ENCODE measurements around the gene CEACAM16. TPM values are rescaled to one million over a fixed set of nuclear protein-coding genes. Genes with fewer than 3 reads are reported as not detected.
"Not testable (repeated sequence)": the region's sequence is repeated elsewhere in the genome, so short reads cannot be mapped to it uniquely, and the experiment has no call there.

The CEACAM16 gene
- polyA plus RNA-seq, 1 donor (not counting 4 experiments of a cell fraction or from before 2014, with no cell fraction given), result not detected

DNA sequence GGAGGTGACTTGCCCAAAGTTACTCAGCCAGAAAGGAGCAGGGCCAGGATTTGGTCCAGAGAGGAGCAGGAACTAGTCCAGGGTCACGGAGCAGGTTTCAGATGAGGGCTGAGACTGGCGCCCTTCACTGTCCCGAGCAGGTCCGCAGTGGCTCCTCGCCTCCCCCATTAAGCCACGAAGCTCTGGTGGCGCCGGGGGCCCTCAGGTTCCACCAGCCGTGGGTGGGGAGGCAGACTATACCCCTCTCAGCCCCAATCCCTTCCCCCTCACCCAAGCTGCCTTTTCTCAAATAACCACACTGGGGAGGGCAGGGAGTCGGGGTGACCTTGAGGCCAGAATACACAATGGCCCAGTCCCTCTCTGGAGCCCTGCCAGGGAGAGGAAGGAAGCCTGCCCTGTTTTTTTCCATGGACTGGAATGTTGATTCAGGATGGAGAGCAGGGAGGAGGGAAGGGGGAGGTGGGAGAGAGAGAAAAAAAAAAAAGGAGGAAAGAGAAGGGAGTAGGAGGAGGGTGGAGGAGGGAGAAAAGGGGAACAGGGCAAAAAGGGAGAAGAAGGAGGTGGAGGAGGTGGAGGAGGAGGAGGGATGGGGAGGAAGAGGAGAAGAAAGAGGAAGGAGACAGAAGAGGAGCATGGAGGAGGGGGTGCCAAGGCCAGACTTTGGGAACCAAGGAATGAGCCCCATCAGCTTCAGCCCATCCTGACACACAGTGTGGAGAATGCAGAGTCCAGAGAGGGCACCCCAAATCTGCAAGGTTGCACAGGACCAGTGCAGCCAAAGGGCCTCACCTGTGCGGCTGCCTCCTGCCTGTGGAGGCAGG, 19.7 kb downstream of the CEACAM16 start:
- no peak for FAIRE-seq

DNA sequence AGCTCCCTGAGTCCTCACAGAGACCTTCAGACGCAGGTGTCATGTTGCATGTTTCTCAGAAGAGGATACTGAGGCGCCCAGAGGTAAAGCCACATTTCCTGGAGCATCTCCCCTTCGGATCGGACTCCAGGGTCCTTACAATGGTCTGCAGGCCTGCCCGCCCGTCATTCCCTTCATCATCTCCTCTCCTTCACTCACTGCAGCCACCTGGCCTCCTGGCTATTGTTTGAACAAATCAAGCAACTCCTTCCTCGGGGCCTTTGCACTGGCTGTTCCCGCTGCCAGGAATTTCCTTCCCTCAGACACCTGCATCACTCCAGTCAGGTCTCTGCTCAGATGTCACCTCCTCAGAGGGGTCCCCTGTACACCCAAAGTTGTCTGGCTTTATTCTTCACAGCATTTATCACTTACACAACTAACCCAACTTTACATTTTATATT, 20.3 kb downstream of the CEACAM16 start:
- no peaks in the 10 kb centered on the region for H3K79me2 ChIP-seq (ENCODE audit: control insufficient read depth, insufficient read depth, low read length)
- H3K27ac ChIP-seq (ENCODE audit: control insufficient read depth, insufficient read depth, low read length), result no peak overlapping the region
- DNase-seq (ENCODE audit: low read depth, low spot score), result no peak
- H3K9me3 ChIP-seq (ENCODE audit: control insufficient read depth, low read depth, low read length), result peaks cover 6% of the 10 kb centered on the region
- H4K20me1 ChIP-seq (ENCODE audit: control insufficient read depth, extremely low read depth, insufficient read depth, low read length), result no peaks in the 10 kb centered on the region
- no peak for FAIRE-seq
- dilution Hi-C loops (cut with MboI; ENCODE audit: extremely low pct_ligation_motif_present, low sequenced_read_pairs), result no loop called here
- H3K4me3 ChIP-seq (ENCODE audit: control insufficient read depth in 2 of 3, extremely low read depth in 1 of 3, insufficient read depth in 2 of 3, low read depth in 1 of 3, low read length in 3 of 3), result no peak overlapping the region
- no peak overlapping the region for H3K9ac ChIP-seq (ENCODE audit: control insufficient read depth, extremely low read depth, insufficient read depth, low read length)
- H3K4me2 ChIP-seq (ENCODE audit: control insufficient read depth, extremely low read depth, insufficient read depth, low read depth, low read length), result no peak overlapping the region
- TF ChIP-seq EZH2 (IDR thresholded peaks at IDR 0.05; ENCODE audit: low read length), result no peak
- TF ChIP-seq, protein P1, sequence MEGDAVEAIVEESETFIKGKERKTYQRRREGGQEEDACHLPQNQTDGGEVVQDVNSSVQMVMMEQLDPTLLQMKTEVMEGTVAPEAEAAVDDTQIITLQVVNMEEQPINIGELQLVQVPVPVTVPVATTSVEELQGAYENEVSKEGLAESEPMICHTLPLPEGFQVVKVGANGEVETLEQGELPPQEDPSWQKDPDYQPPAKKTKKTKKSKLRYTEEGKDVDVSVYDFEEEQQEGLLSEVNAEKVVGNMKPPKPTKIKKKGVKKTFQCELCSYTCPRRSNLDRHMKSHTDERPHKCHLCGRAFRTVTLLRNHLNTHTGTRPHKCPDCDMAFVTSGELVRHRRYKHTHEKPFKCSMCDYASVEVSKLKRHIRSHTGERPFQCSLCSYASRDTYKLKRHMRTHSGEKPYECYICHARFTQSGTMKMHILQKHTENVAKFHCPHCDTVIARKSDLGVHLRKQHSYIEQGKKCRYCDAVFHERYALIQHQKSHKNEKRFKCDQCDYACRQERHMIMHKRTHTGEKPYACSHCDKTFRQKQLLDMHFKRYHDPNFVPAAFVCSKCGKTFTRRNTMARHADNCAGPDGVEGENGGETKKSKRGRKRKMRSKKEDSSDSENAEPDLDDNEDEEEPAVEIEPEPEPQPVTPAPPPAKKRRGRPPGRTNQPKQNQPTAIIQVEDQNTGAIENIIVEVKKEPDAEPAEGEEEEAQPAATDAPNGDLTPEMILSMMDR (optimal IDR thresholded peaks at IDR 0.05 in 1 of 3, IDR thresholded peaks at IDR 0.05 in 1 of 3, conservative IDR thresholded peaks at IDR 0.05 in 1 of 3; ENCODE audit: extremely low read depth in 1 of 3, insufficient read depth in 2 of 3, low read length in 3 of 3), result no peak
- no peak overlapping the region for H2AFZ ChIP-seq (ENCODE audit: control insufficient read depth, low read length)
- H3K27me3 ChIP-seq (ENCODE audit: control insufficient read depth, extremely low read depth, insufficient read depth, low read length), result no peaks in the 10 kb centered on the region
- H3K36me3 ChIP-seq (ENCODE audit: control insufficient read depth in 2 of 2, extremely low read depth in 1 of 2, insufficient read depth in 2 of 2, low read length in 2 of 2), result no peaks in the 10 kb centered on the region
- H3K9me1 ChIP-seq (ENCODE audit: control insufficient read depth, extremely low read depth, insufficient read depth, low read length), result no peaks in the 10 kb centered on the region
- H3K4me1 ChIP-seq (ENCODE audit: control insufficient read depth, extremely low read depth, insufficient read depth, low read length), result peaks cover 14% of the 10 kb centered on the region

More for the DNA sequence above, 19.7 kb downstream of the CEACAM16 start:
- Histone ChIP-seq H3K27ac (ENCODE audit: control insufficient read depth, insufficient read depth, low read length) (no peak overlapping the region), H3K4me2 (ENCODE audit: control insufficient read depth, extremely low read depth, insufficient read depth, low read depth, low read length) (no peak overlapping the region), H2AFZ (ENCODE audit: control insufficient read depth, low read length) (no peak overlapping the region), H3K79me2 (ENCODE audit: control insufficient read depth, insufficient read depth, low read length) (no peaks in the 10 kb centered on the region), H3K36me3 (ENCODE audit: control insufficient read depth in 2 of 2, extremely low read depth in 1 of 2, insufficient read depth in 2 of 2, low read length in 2 of 2) (no peaks in the 10 kb centered on the region), H3K4me1 (ENCODE audit: control insufficient read depth, extremely low read depth, insufficient read depth, low read length) (peaks cover 7% of the 10 kb centered on the region), H3K9me1 (ENCODE audit: control insufficient read depth, extremely low read depth, insufficient read depth, low read length) (no peaks in the 10 kb centered on the region), H3K9me3 (ENCODE audit: control insufficient read depth, low read depth, low read length) (peaks cover 6% of the 10 kb centered on the region), H3K27me3 (ENCODE audit: control insufficient read depth, extremely low read depth, insufficient read depth, low read length) (no peaks in the 10 kb centered on the region), H3K9ac (ENCODE audit: control insufficient read depth, extremely low read depth, insufficient read depth, low read length) (no peak overlapping the region), H4K20me1 (ENCODE audit: control insufficient read depth, extremely low read depth, insufficient read depth, low read length) (no peaks in the 10 kb centered on the region), H3K4me3 (ENCODE audit: control insufficient read depth in 2 of 3, extremely low read depth in 1 of 3, insufficient read depth in 2 of 3, low read depth in 1 of 3, low read length in 3 of 3) (no peak overlapping the region)
- dilution Hi-C loops (cut with MboI; ENCODE audit: extremely low pct_ligation_motif_present, low sequenced_read_pairs), result no loop called here
- DNase-seq (ENCODE audit: low read depth, low spot score), result no peak
- TF ChIP-seq EZH2 (IDR thresholded peaks at IDR 0.05; ENCODE audit: low read length), result no peak
- TF ChIP-seq, protein P1 (optimal IDR thresholded peaks at IDR 0.05 in 1 of 3, IDR thresholded peaks at IDR 0.05 in 1 of 3, conservative IDR thresholded peaks at IDR 0.05 in 1 of 3; ENCODE audit: extremely low read depth in 1 of 3, insufficient read depth in 2 of 3, low read length in 3 of 3), result no peak

DNA sequence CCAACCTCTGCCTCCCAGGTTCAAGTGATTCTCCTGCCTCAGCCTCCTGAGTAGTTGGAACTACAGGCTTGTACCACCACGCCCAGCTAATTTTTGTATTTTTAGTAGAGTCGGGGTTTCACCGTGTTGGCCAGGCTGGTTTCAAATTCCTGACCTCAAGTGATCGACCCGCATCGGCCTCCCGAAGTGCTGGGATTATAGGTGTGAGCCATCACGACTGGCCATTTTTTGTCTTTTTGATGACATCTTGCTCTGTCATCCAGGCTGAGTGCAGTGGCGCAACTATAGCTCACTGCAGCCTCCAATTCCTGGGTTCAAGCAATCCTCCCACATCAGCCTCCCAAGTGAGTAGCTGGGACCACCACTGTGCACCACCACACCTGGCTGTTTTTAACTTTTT, 21.4 kb downstream of the CEACAM16 start:
- DNase-seq (ENCODE audit: low read depth, low spot score); H3K9me1 ChIP-seq (ENCODE audit: control insufficient read depth, extremely low read depth, insufficient read depth, low read length); H3K9me3 ChIP-seq (ENCODE audit: control insufficient read depth, low read depth, low read length); dilution Hi-C loops (cut with MboI; ENCODE audit: extremely low pct_ligation_motif_present, low sequenced_read_pairs); H2AFZ ChIP-seq (ENCODE audit: control insufficient read depth, low read length); H3K4me3 ChIP-seq (ENCODE audit: control insufficient read depth in 2 of 3, extremely low read depth in 1 of 3, insufficient read depth in 2 of 3, low read depth in 1 of 3, low read length in 3 of 3); H4K20me1 ChIP-seq (ENCODE audit: control insufficient read depth, extremely low read depth, insufficient read depth, low read length); FAIRE-seq; H3K4me2 ChIP-seq (ENCODE audit: control insufficient read depth, extremely low read depth, insufficient read depth, low read depth, low read length); H3K79me2 ChIP-seq (ENCODE audit: control insufficient read depth, insufficient read depth, low read length); H3K27ac ChIP-seq (ENCODE audit: control insufficient read depth, insufficient read depth, low read length); H3K27me3 ChIP-seq (ENCODE audit: control insufficient read depth, extremely low read depth, insufficient read depth, low read length); H3K36me3 ChIP-seq (ENCODE audit: control insufficient read depth in 2 of 2, extremely low read depth in 1 of 2, insufficient read depth in 2 of 2, low read length in 2 of 2); H3K9ac ChIP-seq (ENCODE audit: control insufficient read depth, extremely low read depth, insufficient read depth, low read length): not testable (repeated sequence)
- peaks cover 20% of the 10 kb centered on the region for H3K4me1 ChIP-seq (ENCODE audit: control insufficient read depth, extremely low read depth, insufficient read depth, low read length)
